ENCODE measurements around the gene OGFR.

DNA sequence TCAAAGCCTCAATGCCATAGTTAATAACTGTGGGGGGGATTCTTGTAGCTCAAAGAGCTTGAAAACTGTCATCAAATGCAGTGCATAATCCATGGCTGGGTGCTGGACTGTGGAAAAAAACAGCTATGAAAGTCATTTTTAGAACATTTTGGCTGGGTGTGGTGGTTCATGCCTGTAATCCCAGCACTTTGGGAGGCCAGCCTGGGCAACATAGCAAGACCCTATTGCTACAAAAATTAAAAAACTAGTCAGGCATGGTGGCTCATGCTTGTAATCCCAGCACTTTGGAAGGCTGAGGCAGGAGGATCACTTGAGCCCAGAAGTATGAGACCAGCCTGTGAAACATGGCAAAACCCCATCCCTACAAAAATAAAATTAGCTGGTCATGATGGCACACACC is 44.8 kb downstream of the OGFR start:
- TF ChIP-seq SP1 (IDR thresholded peaks at IDR 0.05) (no peak), FOXA1 (IDR thresholded peaks at IDR 0.05) (no peak), FOXK2 (IDR thresholded peaks at IDR 0.05) (no peak), FOXM1 (IDR thresholded peaks at IDR 0.05; ENCODE audit: borderline replicate concordance) (no peak), LEF1 (IDR thresholded peaks at IDR 0.05; ENCODE audit: borderline replicate concordance) (no peak), HDGF (IDR thresholded peaks at IDR 0.05; ENCODE audit: borderline replicate concordance) (no peak), BHLHE40 (IDR thresholded peaks at IDR 0.05; ENCODE audit: borderline replicate concordance) (no peak), ZNF384 (IDR thresholded peaks at IDR 0.05) (no peak)

Measured in HEK293T (cell line).